Endothelial cell of umbilical vein (primary cell): ENCODE results near the gene LONRF2. TPM values are rescaled to one million over a fixed set of nuclear protein-coding genes. Genes with fewer than 3 reads are reported as not detected.

Experiments
- BruUV-seq: library from RNA; stranded (reverse); fragments of 400-500 nt; replicated peaks from 2 replicates; lab custom pipeline; 2021; lab: Mats Ljungman, UMichigan
- CTCF ChIA-PET: fragments of 300-600, 350-600 bp; sonication (Branson Sonifier 250); formaldehyde crosslinking; loops from one replicate; lab custom pipeline; 2021; ENCODE audit warnings: antibody characterized with exemption, inconsistent platforms; lab: Charles Lee
- POLR2A ChIA-PET: fragments of 300-600, 350-600 bp; sonication (Branson Sonifier 250); formaldehyde crosslinking; loops from one replicate; lab custom pipeline; 2021; ENCODE audit warnings: antibody characterized with exemption, inconsistent platforms; lab: Charles Lee
- DNase-seq: peaks from one replicate; pipeline ENCODE4 v3.0.0-alpha.2; 2011; ENCODE audit warnings: low read depth, low spot score
- FAIRE-seq: peaks from 2 replicates; lab custom pipeline; 2011; peaks lifted over from hg19 to GRCh38; lab: Jason Lieb, UNC
- H2AFZ ChIP-seq: 2 replicates; pipeline ENCODE4 v1.6.0; 2012; ENCODE audit warnings: low read depth, low read length, control low read depth, inconsistent platforms
- H3K27ac ChIP-seq: 2 replicates; pipeline ENCODE4 v1.5.1; 2011; ENCODE audit warnings: low read depth, mild to moderate bottlenecking, control low read depth, low read length, moderate library complexity; ENCODE audit not compliant: insufficient read depth
- H3K27me3 ChIP-seq, 2 experiments: 2 replicates each; pipeline versions ENCODE4 v1.6.0 to v1.6.1; 2011; ENCODE audit warnings: low read length in 2 of 2, mixed read lengths in 1 of 2; ENCODE audit not compliant: control insufficient read depth in 2 of 2, insufficient read depth in 2 of 2
- H3K36me3 ChIP-seq, 2 experiments: 2 replicates in 1 of 2; 3 replicates in 1 of 2; pipeline ENCODE4 v1.5.1; 2011; ENCODE audit warnings: low read length in 2 of 2, mild to moderate bottlenecking in 1 of 2, moderate library complexity in 1 of 2; ENCODE audit not compliant: control insufficient read depth in 2 of 2, insufficient read depth in 2 of 2; ENCODE audit errors: extremely low read depth in 1 of 2
- H3K4me1 ChIP-seq: 3 replicates; pipeline ENCODE4 v1.5.1; 2011; ENCODE audit warnings: mild to moderate bottlenecking, low read length; ENCODE audit not compliant: control insufficient read depth, insufficient read depth; ENCODE audit errors: extremely low read depth
- H3K4me2 ChIP-seq: 2 replicates; pipeline ENCODE4 v1.6.1; 2011; ENCODE audit warnings: low read length, control low read depth, mixed read lengths; ENCODE audit not compliant: insufficient read depth
- H3K4me3 ChIP-seq, 3 experiments: fragments of 200-600 bp in 1 of 3; sonication (generic), shearing (Covaris generic) in 1 of 3; replicated peaks in 1 of 3; 2 replicates each; pipeline ENCODE4 v1.5.1; 2011 to 2016; ENCODE audit warnings: control low read depth in 3 of 3, low read length in 3 of 3, mild to moderate bottlenecking in 2 of 3, inconsistent platforms in 1 of 3, low read depth in 1 of 3, moderate library complexity in 1 of 3; ENCODE audit not compliant: insufficient read depth in 1 of 3
- H3K79me2 ChIP-seq: 2 replicates; pipeline ENCODE4 v1.6.0; 2012; ENCODE audit warnings: low read length, inconsistent platforms; ENCODE audit not compliant: control insufficient read depth, insufficient read depth
- H3K9ac ChIP-seq: replicated peaks from 2 replicates; pipeline ENCODE3; 2011; ENCODE audit warnings: low read length, control low read depth; ENCODE audit not compliant: insufficient read depth; ENCODE audit errors: extremely low read depth
- H3K9me1 ChIP-seq: replicated peaks from 3 replicates; pipeline ENCODE4 v1.6.0; 2011; ENCODE audit warnings: mild to moderate bottlenecking, low read length; ENCODE audit not compliant: control insufficient read depth, insufficient read depth; ENCODE audit errors: extremely low read depth
- H3K9me3 ChIP-seq: replicated peaks from 2 replicates; pipeline ENCODE4 v1.5.1; 2012; ENCODE audit warnings: low read length, inconsistent platforms; ENCODE audit not compliant: control insufficient read depth, insufficient read depth
- H4K20me1 ChIP-seq: replicated peaks from 2 replicates; pipeline ENCODE3; 2011; ENCODE audit warnings: mild to moderate bottlenecking, low read length; ENCODE audit not compliant: control insufficient read depth, insufficient read depth; ENCODE audit errors: extremely low read depth
- EZH2 ChIP-seq: IDR thresholded peaks from 2 replicates; pipeline ENCODE4 v1.6.1; 2012; ENCODE audit warnings: borderline replicate concordance, low read depth, mild to moderate bottlenecking, moderate library complexity, low read length, inconsistent platforms; ENCODE audit not compliant: severe bottlenecking
- FOS ChIP-seq: IDR thresholded peaks from 2 replicates; pipeline ENCODE4 v1.6.1; 2011; ENCODE audit warnings: mild to moderate bottlenecking, low read length, moderate library complexity, borderline replicate concordance; ENCODE audit not compliant: insufficient read depth
- GATA2 ChIP-seq: IDR thresholded peaks from 2 replicates; pipeline ENCODE4 v1.7.0; 2011; ENCODE audit warnings: low read depth, mild to moderate bottlenecking, moderate library complexity, mixed read lengths, low read length; ENCODE audit not compliant: insufficient read length, insufficient read depth
- JUN ChIP-seq: IDR thresholded peaks from 2 replicates; pipeline ENCODE4 v1.6.1; 2011; ENCODE audit warnings: borderline replicate concordance, low read depth; ENCODE audit not compliant: insufficient read length, insufficient read depth
- MYC ChIP-seq: IDR thresholded peaks from one replicate; pipeline ENCODE4 v1.6.1; 2011; ENCODE audit warnings: mild to moderate bottlenecking, low read depth, low read length
- POLR2A ChIP-seq: IDR thresholded peaks from 2 replicates; pipeline ENCODE4 v1.6.1; 2012; ENCODE audit warnings: low read depth, mild to moderate bottlenecking, control low read depth, low read length
- POLR2AphosphoS5 ChIP-seq: IDR thresholded peaks from 2 replicates; pipeline ENCODE4 v1.6.1; 2012; ENCODE audit warnings: low read depth, mild to moderate bottlenecking, control low read depth, low read length, moderate library complexity; ENCODE audit not compliant: insufficient read depth
- dilution Hi-C: fragments of 300-500 bp; cut with MboI; formaldehyde crosslinking; loops from one replicate; pipeline ENCODE4 v1.15.0; 2019; ENCODE audit warnings: low sequenced_read_pairs; ENCODE audit not compliant: extremely low pct_ligation_motif_present
- intact Hi-C: fragments of 100-400 bp; cut with micrococcal nuclease; formaldehyde crosslinking; loops from one replicate; pipeline ENCODE4 v1.10.0; 2022
- polyA plus RNA-seq, 4 experiments: library from polyadenylated mRNA; depleted of rRNA in 3 of 4; stranded (reverse) in 3 of 4; unstranded in 1 of 4; fragments of >200 nt; gene quantifications; 2 replicates each; pipeline versions ENCODE4 v1.2.1 to v1.2.3, GENCODE V29; 2011 to 2012; ENCODE audit warnings: missing spikeins in 1 of 4
- total RNA-seq: library from RNA; stranded (reverse); gene quantifications from 2 replicates; pipeline ENCODE4 v1.2.3, GENCODE V29; 2021
- TF ChIP-seq, protein P1 (sequence below): IDR thresholded peaks from 2 replicates; pipeline ENCODE4 v1.6.1; 2011; ENCODE audit not compliant: insufficient read depth, insufficient read length
- TF ChIP-seq, protein P2 (sequence below), 2 donors: IDR thresholded peaks; 1 replicate in 1 of 2; 2 replicates in 1 of 2; pipeline ENCODE4 v1.5.1; 2011; ENCODE audit warnings: low read length in 2 of 2, mild to moderate bottlenecking in 2 of 2, moderate library complexity in 2 of 2, control low read depth in 1 of 2, inconsistent platforms in 1 of 2, low read depth in 1 of 2; ENCODE audit not compliant: insufficient read depth in 1 of 2; ENCODE audit errors: extremely low read depth in 1 of 2

Gene LONRF2
- total and polyA plus RNA-seq, 2 donors (not counting 3 experiments of a cell fraction or from before 2014, with no cell fraction given): 0.03 TPM; not detected in 1

DNA sequence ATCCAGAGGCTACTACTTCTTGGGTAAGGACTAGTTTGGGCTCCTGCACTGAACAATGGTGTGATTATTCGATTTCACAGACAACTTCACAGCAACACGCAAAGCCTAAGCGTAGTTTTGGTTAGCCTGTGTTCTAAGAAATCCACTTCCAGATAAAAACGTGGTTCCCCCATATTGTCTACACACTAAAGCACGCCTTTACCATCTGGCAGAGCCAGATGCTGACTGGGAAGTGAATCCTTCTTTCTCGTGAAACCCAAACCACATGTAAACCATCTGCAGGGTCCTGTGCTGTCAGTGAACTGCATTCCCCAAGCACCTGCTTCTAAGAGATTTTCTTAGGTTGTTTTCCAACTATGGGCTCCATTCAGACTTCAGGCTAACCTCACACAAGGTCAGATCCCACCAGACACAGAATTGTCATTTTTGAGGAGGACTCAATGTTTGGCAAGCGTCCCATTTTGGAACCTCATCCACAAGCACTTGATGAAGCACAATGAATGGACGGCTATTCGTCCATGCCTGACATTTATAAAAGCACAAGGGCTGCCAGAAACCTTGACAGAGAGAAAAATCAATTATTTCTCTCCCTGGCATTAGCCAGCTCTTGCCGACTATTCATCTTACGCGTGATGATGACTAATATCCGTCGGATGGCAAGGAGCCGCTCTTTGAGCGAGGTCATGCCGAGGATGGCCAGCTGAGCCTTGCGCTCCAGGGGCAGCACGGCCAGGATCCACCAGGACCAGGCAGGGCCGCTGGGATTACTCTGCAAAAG, 38.4 kb downstream of the LONRF2 start:
- Histone ChIP-seq H3K27ac (no peak overlapping the region), H3K27me3 (peaks cover 3 to 16% of the 10 kb centered on the region in 2 experiments), H3K4me2 (no peak overlapping the region), H3K36me3 (no peaks in the 10 kb centered on the region), H3K79me2 (no peaks in the 10 kb centered on the region), H3K9ac (no peak overlapping the region), H3K4me1 (peaks cover 12% of the 10 kb centered on the region), H3K4me3 (no peak overlapping the region), H4K20me1 (no peaks in the 10 kb centered on the region), H2AFZ (no peak overlapping the region), H3K9me1 (no peaks in the 10 kb centered on the region), H3K9me3 (no peaks in the 10 kb centered on the region)
- BruUV-seq: no TSS peak
- ChIA-PET CTCF (interaction anchor here (6.2 kb wide), 1 partner anchor 22 kb away, joined by 52 read pairs; no protein-coding TSS in a partner anchor), POLR2A (no interaction called here)
- TF ChIP-seq, protein P1, sequence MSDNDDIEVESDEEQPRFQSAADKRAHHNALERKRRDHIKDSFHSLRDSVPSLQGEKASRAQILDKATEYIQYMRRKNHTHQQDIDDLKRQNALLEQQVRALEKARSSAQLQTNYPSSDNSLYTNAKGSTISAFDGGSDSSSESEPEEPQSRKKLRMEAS: no peak
- no peak for TF ChIP-seq GATA2
- TF ChIP-seq POLR2AphosphoS5: no peak
- no peak for TF ChIP-seq JUN
- no peak for TF ChIP-seq POLR2A
- TF ChIP-seq EZH2: no peak
- TF ChIP-seq FOS: no peak
- TF ChIP-seq, protein P2, sequence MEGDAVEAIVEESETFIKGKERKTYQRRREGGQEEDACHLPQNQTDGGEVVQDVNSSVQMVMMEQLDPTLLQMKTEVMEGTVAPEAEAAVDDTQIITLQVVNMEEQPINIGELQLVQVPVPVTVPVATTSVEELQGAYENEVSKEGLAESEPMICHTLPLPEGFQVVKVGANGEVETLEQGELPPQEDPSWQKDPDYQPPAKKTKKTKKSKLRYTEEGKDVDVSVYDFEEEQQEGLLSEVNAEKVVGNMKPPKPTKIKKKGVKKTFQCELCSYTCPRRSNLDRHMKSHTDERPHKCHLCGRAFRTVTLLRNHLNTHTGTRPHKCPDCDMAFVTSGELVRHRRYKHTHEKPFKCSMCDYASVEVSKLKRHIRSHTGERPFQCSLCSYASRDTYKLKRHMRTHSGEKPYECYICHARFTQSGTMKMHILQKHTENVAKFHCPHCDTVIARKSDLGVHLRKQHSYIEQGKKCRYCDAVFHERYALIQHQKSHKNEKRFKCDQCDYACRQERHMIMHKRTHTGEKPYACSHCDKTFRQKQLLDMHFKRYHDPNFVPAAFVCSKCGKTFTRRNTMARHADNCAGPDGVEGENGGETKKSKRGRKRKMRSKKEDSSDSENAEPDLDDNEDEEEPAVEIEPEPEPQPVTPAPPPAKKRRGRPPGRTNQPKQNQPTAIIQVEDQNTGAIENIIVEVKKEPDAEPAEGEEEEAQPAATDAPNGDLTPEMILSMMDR (IDR thresholded peaks at IDR 0.05; ENCODE audit: extremely low read depth in 1 of 2, insufficient read depth in 1 of 2, low read depth in 1 of 2, low read length in 2 of 2): no peak
- no peak for TF ChIP-seq MYC
- dilution Hi-C loops (no loop called here), intact Hi-C loops (no loop called here)
- DNase-seq (no peak), FAIRE-seq (no peak)
